Measurements from ENCODE around the gene SEC24C.
"Not testable (repeated sequence)": the region's sequence is repeated elsewhere in the genome, so short reads cannot be mapped to it uniquely, and the experiment has no call there.

Gene SEC24C, protein sequence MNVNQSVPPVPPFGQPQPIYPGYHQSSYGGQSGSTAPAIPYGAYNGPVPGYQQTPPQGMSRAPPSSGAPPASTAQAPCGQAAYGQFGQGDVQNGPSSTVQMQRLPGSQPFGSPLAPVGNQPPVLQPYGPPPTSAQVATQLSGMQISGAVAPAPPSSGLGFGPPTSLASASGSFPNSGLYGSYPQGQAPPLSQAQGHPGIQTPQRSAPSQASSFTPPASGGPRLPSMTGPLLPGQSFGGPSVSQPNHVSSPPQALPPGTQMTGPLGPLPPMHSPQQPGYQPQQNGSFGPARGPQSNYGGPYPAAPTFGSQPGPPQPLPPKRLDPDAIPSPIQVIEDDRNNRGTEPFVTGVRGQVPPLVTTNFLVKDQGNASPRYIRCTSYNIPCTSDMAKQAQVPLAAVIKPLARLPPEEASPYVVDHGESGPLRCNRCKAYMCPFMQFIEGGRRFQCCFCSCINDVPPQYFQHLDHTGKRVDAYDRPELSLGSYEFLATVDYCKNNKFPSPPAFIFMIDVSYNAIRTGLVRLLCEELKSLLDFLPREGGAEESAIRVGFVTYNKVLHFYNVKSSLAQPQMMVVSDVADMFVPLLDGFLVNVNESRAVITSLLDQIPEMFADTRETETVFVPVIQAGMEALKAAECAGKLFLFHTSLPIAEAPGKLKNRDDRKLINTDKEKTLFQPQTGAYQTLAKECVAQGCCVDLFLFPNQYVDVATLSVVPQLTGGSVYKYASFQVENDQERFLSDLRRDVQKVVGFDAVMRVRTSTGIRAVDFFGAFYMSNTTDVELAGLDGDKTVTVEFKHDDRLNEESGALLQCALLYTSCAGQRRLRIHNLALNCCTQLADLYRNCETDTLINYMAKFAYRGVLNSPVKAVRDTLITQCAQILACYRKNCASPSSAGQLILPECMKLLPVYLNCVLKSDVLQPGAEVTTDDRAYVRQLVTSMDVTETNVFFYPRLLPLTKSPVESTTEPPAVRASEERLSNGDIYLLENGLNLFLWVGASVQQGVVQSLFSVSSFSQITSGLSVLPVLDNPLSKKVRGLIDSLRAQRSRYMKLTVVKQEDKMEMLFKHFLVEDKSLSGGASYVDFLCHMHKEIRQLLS

GRCh38 chr10:73743905-73744663 lies at the start of gene SEC24C:
TSS of gene SEC24C (plus strand) at chr10:73744372. CDS start at chr10:73746833, 2,461 bp downstream.
- DNase-seq (ENCODE audit: low read depth in 2 of 2), result peak; percentile 89 to 92

DNA sequence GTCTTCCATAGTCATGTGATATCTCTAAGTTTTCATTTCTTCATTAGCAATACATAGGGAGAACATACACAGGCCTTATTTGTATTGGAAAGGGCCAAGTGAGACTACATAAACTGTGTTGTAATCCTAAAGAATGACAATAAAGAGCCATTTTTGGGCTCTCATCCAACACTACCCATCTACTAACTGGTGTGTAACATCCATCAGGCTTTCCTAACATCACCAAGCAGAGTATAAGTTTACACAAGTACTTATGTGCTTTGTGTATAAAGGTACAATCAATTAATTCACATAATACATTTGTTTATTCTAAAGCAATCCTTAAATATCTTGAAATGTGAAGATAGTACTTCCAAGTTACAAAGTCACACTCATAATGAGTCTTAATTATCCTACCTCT lies 48.9 kb upstream of the SEC24C start:
- not testable (repeated sequence) for DNase-seq (ENCODE audit: low read depth in 2 of 2)

DNA sequence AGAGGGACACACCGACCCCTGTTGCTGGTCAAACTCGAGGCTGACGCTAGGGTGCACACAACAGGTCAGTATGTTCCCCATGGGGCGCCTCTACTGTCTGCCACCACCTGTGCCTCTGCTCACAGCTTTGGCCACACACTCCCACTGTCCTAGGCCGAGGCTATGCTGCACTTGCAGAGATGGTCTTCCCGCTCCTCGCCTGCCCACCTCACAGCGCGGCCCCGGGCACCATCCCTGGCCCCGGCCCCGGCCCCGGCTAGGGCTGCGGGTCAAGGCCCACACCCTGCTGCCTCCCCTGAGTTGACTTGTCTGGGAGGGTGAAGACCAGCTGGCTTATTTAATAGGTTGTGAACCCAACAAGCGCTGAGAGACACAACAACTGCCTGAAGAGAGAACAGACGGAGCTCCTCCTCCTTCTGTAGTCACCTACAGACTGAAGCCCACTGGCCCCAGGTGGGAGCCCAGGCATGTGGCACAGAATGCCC lies 46.5 kb upstream of the SEC24C start, which contains the start of gene AGAP5:
TSS of gene AGAP5 (minus strand) at position 435 of the 485 bp plus-strand sequence. CDS start at position 81, 354 bp downstream.
- not testable (repeated sequence) for DNase-seq (ENCODE audit: low read depth in 2 of 2)

- DNase-seq (ENCODE audit: low read depth in 2 of 2), result not testable (repeated sequence)
Observed at GRCh38 chr10:73698819-73699218, 45.4 kb upstream of the SEC24C start.

DNA sequence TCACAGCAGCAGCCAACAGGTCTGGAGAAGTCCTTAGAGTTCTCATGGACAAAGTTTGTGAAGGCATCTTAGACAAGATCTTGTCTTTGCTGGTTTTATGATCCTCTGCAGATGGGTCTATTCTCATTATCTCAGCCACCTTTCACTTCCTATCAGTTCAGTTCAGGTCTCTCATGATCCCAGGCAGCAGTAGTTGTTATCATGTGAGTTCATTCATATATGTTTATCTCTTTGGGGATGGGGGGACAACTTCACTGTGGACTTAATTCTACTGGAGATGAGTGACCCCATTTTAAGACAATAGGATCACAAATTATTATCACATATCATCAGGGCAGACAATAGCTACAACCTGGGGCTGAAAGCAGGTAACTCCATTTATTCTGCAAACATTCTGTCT lies 40.2 kb upstream of the SEC24C start:
- DNase-seq (ENCODE audit: low read depth in 2 of 2), result not testable (repeated sequence)

DNA sequence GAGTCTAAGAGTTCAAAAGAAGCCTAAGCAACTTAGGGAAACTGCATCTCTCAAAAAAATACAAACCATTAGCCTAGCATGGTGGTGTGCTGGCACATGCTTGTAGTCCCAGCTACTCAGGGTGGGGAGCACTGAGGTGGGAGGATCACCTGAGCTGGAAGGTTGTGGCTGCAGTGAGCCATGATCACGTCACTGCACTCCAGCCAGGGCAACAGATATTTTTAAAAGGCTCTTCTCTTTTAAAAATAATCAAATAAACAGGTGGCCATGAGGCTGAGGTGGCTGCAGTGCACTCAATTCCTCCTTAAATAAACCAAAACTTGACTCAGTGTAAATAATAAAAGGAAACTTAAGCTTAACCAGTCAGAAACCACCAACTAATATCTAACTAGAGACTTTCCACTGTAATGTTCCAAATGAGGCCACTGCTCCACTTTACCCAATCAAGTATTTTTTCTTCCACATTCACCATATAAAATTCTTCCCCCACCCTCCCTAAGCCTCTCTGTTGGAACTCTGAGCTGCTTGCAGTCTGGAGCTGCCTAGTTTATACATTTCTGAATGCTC lies 38.6 kb upstream of the SEC24C start:
- DNase-seq (ENCODE audit: low read depth in 2 of 2), result not testable (repeated sequence)

DNA sequence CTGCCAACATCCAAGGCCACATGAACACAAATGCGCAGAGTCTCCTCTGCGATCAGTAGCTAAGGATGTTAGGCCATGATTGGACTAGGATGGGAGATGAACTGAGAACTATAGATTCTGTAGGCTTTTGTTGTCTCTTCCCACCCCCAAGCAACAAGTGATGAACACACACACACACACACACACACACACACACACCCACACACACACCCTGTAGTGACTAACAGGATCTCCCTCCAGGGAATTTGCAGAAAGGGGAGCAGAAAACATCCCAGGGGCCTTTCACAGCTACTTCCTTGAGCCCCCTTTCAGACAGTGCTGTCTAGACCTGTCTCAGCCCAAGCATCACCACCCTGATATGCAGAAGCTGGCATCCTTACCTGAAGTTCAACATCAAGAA lies 37.7 kb upstream of the SEC24C start:
- DNase-seq (ENCODE audit: low read depth in 2 of 2), result not testable (repeated sequence)

GRCh38 chr10:73707628-73708027 lies 36.5 kb upstream of the SEC24C start:
- not testable (repeated sequence) for DNase-seq (ENCODE audit: low read depth in 2 of 2)

- DNase-seq (ENCODE audit: low read depth in 2 of 2), result not testable (repeated sequence)
Observed at GRCh38 chr10:73708122-73708521, 36.0 kb upstream of the SEC24C start.

DNA sequence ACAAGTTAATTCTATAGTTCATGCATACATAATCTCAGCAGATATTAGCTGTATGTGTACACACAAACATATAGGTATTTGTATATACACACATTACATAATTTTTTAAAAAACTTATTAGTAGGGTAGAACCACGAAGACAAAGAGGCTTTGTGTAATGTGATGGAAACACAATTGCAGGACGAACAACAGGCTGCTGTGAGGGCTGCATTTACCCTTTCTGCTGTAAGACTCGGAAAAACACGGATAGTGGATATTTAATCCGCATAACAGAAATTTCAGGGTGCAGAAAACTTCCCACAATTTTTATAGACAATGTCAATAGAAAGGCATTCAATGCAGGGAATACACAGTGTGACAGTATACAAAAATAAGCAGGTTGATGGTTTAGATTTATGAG lies 32.5 kb upstream of the SEC24C start:
- DNase-seq (ENCODE audit: low read depth in 2 of 2), result not testable (repeated sequence)

DNA sequence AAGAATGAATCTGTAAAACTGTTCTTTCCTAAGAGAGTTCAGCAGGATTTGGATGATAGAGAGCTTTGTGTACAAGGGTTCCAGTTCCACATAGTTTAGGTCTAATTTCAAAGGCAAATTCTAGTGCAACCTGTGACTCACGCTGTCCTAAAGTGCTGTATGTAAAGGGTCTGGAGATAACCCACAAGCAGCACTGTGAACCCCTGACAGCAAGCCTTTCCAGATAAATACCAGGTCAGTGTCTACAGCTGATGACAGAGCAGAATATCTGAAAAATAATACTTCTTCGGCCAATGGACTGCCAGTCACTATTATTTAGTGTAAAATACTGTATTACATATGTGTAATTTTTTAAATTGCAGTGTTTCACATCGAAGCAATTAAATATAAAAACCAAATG lies 30.3 kb upstream of the SEC24C start:
- DNase-seq (ENCODE audit: low read depth in 2 of 2), result not testable (repeated sequence)

DNA sequence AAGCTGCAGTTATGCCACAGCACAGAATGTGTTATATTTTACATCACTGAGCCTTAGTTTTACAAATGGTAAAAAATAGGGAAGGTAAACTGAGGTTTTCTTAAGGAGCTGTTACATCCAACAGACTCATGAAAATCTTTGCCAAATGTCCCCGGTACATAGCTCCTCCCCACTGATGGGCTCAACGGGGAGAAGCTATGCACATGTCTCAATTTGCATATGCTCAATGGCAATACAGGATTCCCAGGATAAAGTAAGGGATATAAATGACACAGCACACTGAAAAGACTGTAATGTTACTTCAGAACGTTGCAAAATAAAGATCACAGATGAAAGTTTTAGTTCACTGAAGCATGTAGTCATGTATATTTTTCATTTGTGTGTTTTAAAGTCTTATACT lies 29.7 kb upstream of the SEC24C start:
- DNase-seq (ENCODE audit: low read depth in 2 of 2), result not testable (repeated sequence)

- not testable (repeated sequence) for DNase-seq (ENCODE audit: low read depth in 2 of 2)
Observed at GRCh38 chr10:73715179-73716156, 28.7 kb upstream of the SEC24C start.

GRCh38 chr10:73716251-73716650 lies 27.9 kb upstream of the SEC24C start:
- DNase-seq (ENCODE audit: low read depth in 2 of 2), result no peak

DNA sequence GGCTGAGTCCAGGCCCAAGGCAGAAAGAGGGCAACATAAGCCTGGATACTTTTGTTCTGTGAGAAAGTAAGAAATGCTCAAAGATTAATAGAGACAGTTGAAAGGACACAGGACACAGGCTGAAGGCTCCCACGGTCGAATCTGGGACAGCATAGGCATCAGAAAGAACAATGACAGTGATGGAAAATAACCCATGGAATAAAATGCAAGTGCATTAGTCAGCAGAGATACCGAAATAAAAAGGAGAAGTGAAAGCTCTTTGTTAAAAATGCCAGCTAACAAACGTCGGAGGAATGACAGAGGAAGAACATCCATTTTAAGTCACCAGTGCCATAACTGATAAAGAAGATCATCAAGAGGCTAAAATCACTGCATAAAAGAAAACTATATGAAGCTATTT lies 26.6 kb upstream of the SEC24C start:
- no peak for DNase-seq (ENCODE audit: low read depth in 2 of 2)

DNA sequence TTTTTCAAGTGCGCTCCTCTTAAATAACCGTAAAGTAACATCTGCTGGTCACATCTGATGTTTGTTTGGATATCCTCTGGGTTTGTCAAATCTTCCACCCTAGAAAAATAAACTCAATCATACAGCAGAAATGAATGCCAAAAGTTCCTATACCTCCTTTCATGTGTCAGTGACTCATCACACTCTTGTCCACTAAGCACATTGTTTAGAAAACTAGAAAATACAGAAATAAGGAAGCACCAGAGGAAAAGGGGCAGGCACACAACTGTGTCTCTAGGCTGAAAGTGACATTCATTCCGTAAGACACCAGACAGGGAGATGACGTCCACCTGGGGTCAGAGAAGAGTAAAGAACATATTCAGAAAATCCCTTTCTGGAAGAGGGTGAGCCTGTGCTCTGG lies 23.6 kb upstream of the SEC24C start:
- DNase-seq (ENCODE audit: low read depth in 2 of 2), result not testable (repeated sequence)

DNA sequence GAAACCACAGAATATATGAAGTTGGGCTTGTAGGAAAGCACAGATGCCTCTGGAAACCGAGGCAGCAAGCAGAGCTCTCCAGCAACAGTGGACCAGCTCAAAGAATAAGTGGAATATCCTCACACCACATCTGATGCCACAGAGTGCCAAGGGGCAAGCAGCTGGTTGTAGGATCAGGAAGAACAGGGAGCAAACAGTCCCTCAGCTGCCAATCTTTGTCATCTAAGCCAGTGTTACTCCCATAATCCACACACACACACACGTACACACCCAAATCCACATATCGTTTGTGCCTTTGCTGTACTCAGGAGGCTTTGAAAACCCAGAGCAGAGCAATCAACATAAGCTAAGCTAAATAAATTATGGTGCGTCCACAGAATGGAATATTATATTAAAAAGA lies 20.7 kb upstream of the SEC24C start:
- DNase-seq (ENCODE audit: low read depth in 2 of 2), result no peak

GRCh38 chr10:73729781-73730152 lies 14.4 kb upstream of the SEC24C start:
- peak in 1 of 2 donors; percentile 14 for DNase-seq (ENCODE audit: low read depth in 2 of 2)

DNA sequence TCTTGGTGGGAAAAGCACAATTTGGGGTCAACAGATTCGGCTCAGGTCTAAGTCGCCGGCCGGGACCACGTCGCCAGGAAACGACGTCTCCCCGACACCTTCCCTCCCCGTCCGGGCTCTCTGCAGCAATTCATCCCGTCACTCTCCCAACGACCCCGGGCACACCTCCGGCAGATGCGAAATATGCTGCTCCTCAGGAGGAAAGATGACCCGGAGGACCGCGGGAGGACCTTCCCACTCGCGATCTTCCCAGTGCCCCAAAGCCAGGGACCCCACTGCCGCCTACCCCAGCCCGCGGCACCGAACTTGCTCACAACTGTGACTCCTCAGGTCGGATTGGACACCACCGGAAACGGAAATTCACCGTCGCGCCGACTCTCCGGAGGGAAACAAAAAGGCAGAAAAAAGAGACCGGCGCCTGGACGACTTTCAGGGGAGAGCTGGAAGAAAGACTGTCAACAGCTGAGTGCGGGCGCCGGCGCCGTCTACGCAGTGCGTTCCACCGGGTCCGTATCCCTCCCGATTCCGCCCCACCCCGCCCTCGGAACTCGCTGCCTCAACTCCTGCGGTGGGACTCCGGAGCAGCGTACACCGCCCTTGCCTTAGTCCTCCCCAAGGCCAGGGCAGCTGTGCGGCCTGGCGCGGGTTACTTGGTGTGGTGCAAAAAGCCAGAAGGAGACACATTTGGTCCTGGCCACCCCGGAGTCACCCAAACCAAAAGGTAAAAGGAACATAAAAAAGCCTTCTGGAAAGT lies 13.8 kb upstream of the SEC24C start:
- DNase-seq (ENCODE audit: low read depth in 2 of 2), result peak; percentile 85 to 87
